B cell (primary cell): ENCODE data around the gene JAG2. TPM values are rescaled to one million over a fixed set of nuclear protein-coding genes. Genes with fewer than 3 reads are reported as not detected.

ENCODE experiments used
- ATAC-seq: fragments of 200-7000 bp; cut with Tn5 transposase; one replicate; pipeline ENCODE4 v1.10.0; 2021; ENCODE audit warnings: low read depth, mild to moderate bottlenecking, moderate number of reproducible peaks, moderate library complexity
- CTCF ChIA-PET: fragments of 350-600 bp; sonication (Branson Sonifier 250); formaldehyde crosslinking; loops from one replicate; lab custom pipeline; 2021; ENCODE audit warnings: antibody characterized with exemption, inconsistent platforms; lab: Charles Lee
- POLR2A ChIA-PET: fragments of 350-600 bp; sonication (Branson Sonifier 250); formaldehyde crosslinking; loops from one replicate; lab custom pipeline; 2021; ENCODE audit warnings: antibody characterized with exemption; lab: Charles Lee
- DNase-seq: peaks from one replicate; pipeline ENCODE4 v3.0.0; 2013
- H2AFZ ChIP-seq: 2 replicates; pipeline ENCODE4 v1.6.1; 2012; ENCODE audit warnings: mild to moderate bottlenecking, low read depth, low read length; ENCODE audit not compliant: insufficient read depth, poor library complexity, severe bottlenecking
- H3K27ac ChIP-seq, 2 donors: 1 replicate in 1 of 2; 2 replicates in 1 of 2; pipeline ENCODE4 v1.5.1; 2012 to 2013; ENCODE audit warnings: low read length in 2 of 2, mild to moderate bottlenecking in 2 of 2, moderate library complexity in 1 of 2
- H3K27me3 ChIP-seq, 4 experiments: fragments of 200-600 bp in 1 of 4; sonication (generic) in 1 of 4; replicated peaks in 1 of 4; 1 replicate in 2 of 4; 2 replicates in 2 of 4; pipeline versions ENCODE4 v1.6.1 to v1.7.0; 2013 to 2016; ENCODE audit warnings: low read length in 3 of 4, mild to moderate bottlenecking in 2 of 4, mixed read lengths in 1 of 4, moderate library complexity in 1 of 4; ENCODE audit not compliant: insufficient read depth in 4 of 4, control insufficient read depth in 3 of 4; ENCODE audit errors: control extremely low read depth in 1 of 4
- H3K36me3 ChIP-seq, 2 experiments: replicated peaks in 1 of 2; 1 replicate in 1 of 2; 2 replicates in 1 of 2; pipeline versions ENCODE4 v1.6.1 to v1.7.1; 2013; ENCODE audit warnings: low read length in 1 of 2; ENCODE audit not compliant: insufficient read depth in 2 of 2, control insufficient read depth in 1 of 2; ENCODE audit errors: control extremely low read depth in 1 of 2, extremely low read depth in 1 of 2
- H3K4me1 ChIP-seq, 2 donors: fragments of 200-600 bp in 1 of 2; sonication (generic) in 1 of 2; 1 replicate in 1 of 2; 2 replicates in 1 of 2; pipeline versions ENCODE4 v1.5.1 to v1.6.1; 2013 to 2017; ENCODE audit warnings: low read length in 2 of 2; ENCODE audit not compliant: control insufficient read depth in 2 of 2, insufficient read depth in 2 of 2
- H3K4me2 ChIP-seq: replicated peaks from 2 replicates; pipeline ENCODE3; 2012; ENCODE audit warnings: mild to moderate bottlenecking, low read depth, low read length; ENCODE audit not compliant: poor library complexity, severe bottlenecking
- H3K4me3 ChIP-seq, 5 experiments: fragments of 200-600 bp in 1 of 5; sonication (generic) in 1 of 5; 1 replicate in 3 of 5; 2 replicates in 2 of 5; pipeline versions ENCODE4 v1.5.1 to v1.7.0; 2011 to 2016; ENCODE audit warnings: low read length in 4 of 5, mild to moderate bottlenecking in 4 of 5, low read depth in 2 of 5, control low read depth in 1 of 5, moderate library complexity in 1 of 5; ENCODE audit not compliant: insufficient read depth in 1 of 5; ENCODE audit errors: control extremely low read depth in 1 of 5, extremely low read depth in 1 of 5
- H3K79me2 ChIP-seq: fragments of 200-600 bp; sonication (generic); one replicate; pipeline ENCODE4 v1.6.0; 2016; ENCODE audit warnings: low read length; ENCODE audit not compliant: control insufficient read depth, insufficient read depth
- H3K9ac ChIP-seq: fragments of 200-600 bp; sonication (generic); 2 replicates; pipeline ENCODE4 v1.6.1; 2017; ENCODE audit warnings: mild to moderate bottlenecking, low read length, moderate library complexity
- H3K9me3 ChIP-seq, 3 donors: one replicate each; pipeline versions ENCODE4 v1.6.1 to v1.7.1; 2013; ENCODE audit warnings: low read length in 2 of 3; ENCODE audit not compliant: control insufficient read depth in 2 of 3, insufficient read depth in 1 of 3; ENCODE audit errors: control extremely low read depth in 1 of 3
- H4K20me1 ChIP-seq: 2 replicates; pipeline ENCODE4 v1.6.0; 2012; ENCODE audit warnings: mild to moderate bottlenecking, low read length; ENCODE audit not compliant: insufficient read depth, control insufficient read depth, poor library complexity, severe bottlenecking
- H3K27ac Mint-ChIP-seq: one replicate; pipeline ENCODE4 v1.8.0; 2021; ENCODE audit warnings: mixed read lengths
- H3K27me3 Mint-ChIP-seq: one replicate; pipeline ENCODE4 v1.8.0; 2021; ENCODE audit warnings: mixed read lengths
- H3K4me1 Mint-ChIP-seq: one replicate; pipeline ENCODE4 v1.8.0; 2021; ENCODE audit warnings: mixed read lengths
- H3K4me3 Mint-ChIP-seq: one replicate; pipeline ENCODE4 v1.8.0; 2021; ENCODE audit warnings: mixed read lengths
- H3K9me3 Mint-ChIP-seq: one replicate; pipeline ENCODE4 v1.8.0; 2022; ENCODE audit warnings: mixed read lengths; ENCODE audit not compliant: insufficient read depth
- EZH2 ChIP-seq: IDR thresholded peaks from 2 replicates; pipeline ENCODE4 v1.6.1; 2012; ENCODE audit warnings: borderline replicate concordance, low read depth, mild to moderate bottlenecking, moderate library complexity, low read length; ENCODE audit not compliant: insufficient read depth, poor library complexity, severe bottlenecking
- whole genome bisulfite sequencing: methylation state at CpG from one replicate; pipeline ENCODE4 v1.1.5; 2013; ENCODE audit warnings: missing lambda C conversion rate; ENCODE audit not compliant: insufficient coverage; 5-methylcytosine and 5-hydroxymethylcytosine counted together
- intact Hi-C: fragments of 100-400 bp; cut with micrococcal nuclease; formaldehyde crosslinking; loops from one replicate; pipeline ENCODE4 v1.10.0; 2022
- polyA plus RNA-seq: library from polyadenylated mRNA; depleted of rRNA; stranded (reverse); fragments of >200 nt; gene quantifications from 2 replicates; pipeline ENCODE4 v1.2.3, GENCODE V29; 2012
- total RNA-seq, 2 donors: library from RNA; stranded (reverse); fragments of 120-200 nt in 1 of 2; gene quantifications; 1 replicate in 1 of 2; 2 replicates in 1 of 2; pipeline versions ENCODE4 v1.2.3 to v1.2.4, GENCODE V29; 2013 to 2022
- TF ChIP-seq, protein P1 (sequence below): fragments of 200-600 bp; IDR thresholded peaks from one replicate; pipeline ENCODE4 v1.8.0; 2022; ENCODE audit warnings: antibody characterized with exemption, mild to moderate bottlenecking

JAG2 gene
- total and polyA plus RNA-seq, 2 donors (not counting 1 experiment from before 2014, with no cell fraction given), result 0.27 to 0.34 TPM

GRCh38 chr14:105147671-105148603 is 20.6 kb downstream of the JAG2 start:
- H3K27ac ChIP-seq, result no peak overlapping the region
- no peaks in the 10 kb centered on the region for H3K27me3 ChIP-seq
- H3K9me3 Mint-ChIP-seq, result no peaks in the 10 kb centered on the region
- no peak overlapping the region for H2AFZ ChIP-seq
- no peaks in the 10 kb centered on the region for H3K27me3 Mint-ChIP-seq
- no peak for TF ChIP-seq EZH2
- TF ChIP-seq, protein P1, sequence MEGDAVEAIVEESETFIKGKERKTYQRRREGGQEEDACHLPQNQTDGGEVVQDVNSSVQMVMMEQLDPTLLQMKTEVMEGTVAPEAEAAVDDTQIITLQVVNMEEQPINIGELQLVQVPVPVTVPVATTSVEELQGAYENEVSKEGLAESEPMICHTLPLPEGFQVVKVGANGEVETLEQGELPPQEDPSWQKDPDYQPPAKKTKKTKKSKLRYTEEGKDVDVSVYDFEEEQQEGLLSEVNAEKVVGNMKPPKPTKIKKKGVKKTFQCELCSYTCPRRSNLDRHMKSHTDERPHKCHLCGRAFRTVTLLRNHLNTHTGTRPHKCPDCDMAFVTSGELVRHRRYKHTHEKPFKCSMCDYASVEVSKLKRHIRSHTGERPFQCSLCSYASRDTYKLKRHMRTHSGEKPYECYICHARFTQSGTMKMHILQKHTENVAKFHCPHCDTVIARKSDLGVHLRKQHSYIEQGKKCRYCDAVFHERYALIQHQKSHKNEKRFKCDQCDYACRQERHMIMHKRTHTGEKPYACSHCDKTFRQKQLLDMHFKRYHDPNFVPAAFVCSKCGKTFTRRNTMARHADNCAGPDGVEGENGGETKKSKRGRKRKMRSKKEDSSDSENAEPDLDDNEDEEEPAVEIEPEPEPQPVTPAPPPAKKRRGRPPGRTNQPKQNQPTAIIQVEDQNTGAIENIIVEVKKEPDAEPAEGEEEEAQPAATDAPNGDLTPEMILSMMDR, result no peak
- H3K9ac ChIP-seq, result no peak overlapping the region
- intact Hi-C loops, result no loop called here
- no peaks in the 10 kb centered on the region for H4K20me1 ChIP-seq
- no peak overlapping the region for H3K4me2 ChIP-seq
- H3K4me1 ChIP-seq, result no peaks in the 10 kb centered on the region
- H3K79me2 ChIP-seq, result no peaks in the 10 kb centered on the region
- H3K4me3 Mint-ChIP-seq, result no peak overlapping the region
- POLR2A ChIA-PET, result no interaction called here
- H3K9me3 ChIP-seq, result no peaks in the 10 kb centered on the region
- WGBS, result 93% methylated on average over 55 of the region's 62 CpGs
- ATAC-seq (no peak), DNase-seq (no peak)
- H3K36me3 ChIP-seq, result no peaks in the 10 kb centered on the region
- CTCF ChIA-PET, result no interaction called here
- no peaks in the 10 kb centered on the region for H3K4me1 Mint-ChIP-seq
- H3K27ac Mint-ChIP-seq, result no peak overlapping the region
- no peak overlapping the region for H3K4me3 ChIP-seq

DNA sequence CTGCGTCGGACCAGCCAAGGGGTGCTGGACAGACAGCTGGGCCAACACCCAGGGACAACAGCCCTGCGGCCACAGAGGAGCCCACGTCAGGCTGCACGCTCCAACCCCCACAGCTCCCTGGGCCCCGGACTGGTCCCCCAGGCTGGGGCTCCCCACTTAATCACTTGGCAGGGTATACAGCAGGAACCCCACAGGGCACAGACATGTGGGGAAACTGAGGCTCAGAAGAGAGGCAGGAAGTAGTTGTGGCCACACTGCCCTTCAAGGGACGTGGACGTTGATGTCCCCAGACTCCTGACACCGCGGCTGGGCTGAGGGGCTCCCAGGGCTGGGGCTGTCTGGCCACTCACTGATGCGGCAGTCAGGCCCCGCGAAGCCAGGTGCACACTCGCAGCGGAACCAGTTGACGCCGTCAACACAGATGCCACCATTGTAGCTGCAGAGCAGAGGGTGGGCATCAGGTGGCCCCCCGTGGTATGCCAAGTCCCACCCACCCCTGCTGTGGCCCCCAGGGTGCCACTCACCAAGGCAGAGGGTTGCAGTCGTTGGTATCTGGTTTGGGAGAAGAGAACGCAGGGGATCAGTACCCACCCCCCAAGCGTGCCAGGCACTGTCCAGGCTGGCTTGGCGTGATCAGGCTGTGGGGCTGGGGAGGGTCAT is 21.5 kb downstream of the JAG2 start:
- Histone ChIP-seq H3K9ac (no peak overlapping the region), H4K20me1 (no peaks in the 10 kb centered on the region), H3K9me3 (no peaks in the 10 kb centered on the region), H3K27me3 (no peaks in the 10 kb centered on the region), H3K4me1 (no peaks in the 10 kb centered on the region), H3K79me2 (no peaks in the 10 kb centered on the region), H2AFZ (no peak overlapping the region), H3K4me2 (no peak overlapping the region), H3K27ac (no peak overlapping the region), H3K4me3 (no peak overlapping the region), H3K36me3 (no peaks in the 10 kb centered on the region)
- no peak for ATAC-seq
- no peaks in the 10 kb centered on the region for H3K4me1 Mint-ChIP-seq
- WGBS, result 91% methylated on average over 15 of the region's 22 CpGs
- DNase-seq, result no peak
- no peaks in the 10 kb centered on the region for H3K9me3 Mint-ChIP-seq
- H3K4me3 Mint-ChIP-seq, result no peak overlapping the region
- TF ChIP-seq EZH2, result no peak
- TF ChIP-seq, protein P1, result no peak
- no peak overlapping the region for H3K27ac Mint-ChIP-seq
- intact Hi-C loops, result no loop called here
- ChIA-PET POLR2A (no interaction called here), CTCF (no interaction called here)
- no peaks in the 10 kb centered on the region for H3K27me3 Mint-ChIP-seq
